Activated CD4-positive, alpha-beta memory T cell treated with anti-CD3 and anti-CD28 coated beads for 36 hours (primary cell): ENCODE results near the gene KIF1B. TPM values are rescaled to one million over a fixed set of nuclear protein-coding genes. Genes with fewer than 3 reads are reported as not detected.
A peak's percentile ranks its signal among the peaks of the same experiment; 100 is the strongest.
"Not testable (repeated sequence)": the region's sequence is repeated elsewhere in the genome, so short reads cannot be mapped to it uniquely, and the experiment has no call there.

Source experiments
- CTCF ChIA-PET: fragments of 350-600 bp; sonication (Branson Sonifier 250); formaldehyde crosslinking; loops from one replicate; lab custom pipeline; 2021; ENCODE audit warnings: antibody characterized with exemption, inconsistent platforms; lab: Charles Lee
- POLR2A ChIA-PET: fragments of 350-600 bp; sonication (Branson Sonifier 250); formaldehyde crosslinking; loops from one replicate; lab custom pipeline; 2021; ENCODE audit warnings: antibody characterized with exemption; lab: Charles Lee
- DNase-seq: peaks from one replicate; pipeline ENCODE4 v3.0.0-alpha.2; 2020
- H3K27ac Mint-ChIP-seq: one replicate; pipeline ENCODE4 v1.8.0; 2021; ENCODE audit warnings: mixed read lengths
- H3K27me3 Mint-ChIP-seq: one replicate; pipeline ENCODE4 v1.8.0; 2021; ENCODE audit warnings: mixed read lengths
- H3K36me3 Mint-ChIP-seq: one replicate; pipeline ENCODE4 v1.8.0; 2021; ENCODE audit warnings: mixed read lengths
- H3K4me1 Mint-ChIP-seq: one replicate; pipeline ENCODE4 v1.8.0; 2021; ENCODE audit warnings: low read depth, mixed read lengths
- H3K4me3 Mint-ChIP-seq: one replicate; pipeline ENCODE4 v1.8.0; 2021; ENCODE audit warnings: mild to moderate bottlenecking, mixed read lengths
- H3K9me3 Mint-ChIP-seq: one replicate; pipeline ENCODE4 v1.8.0; 2021; ENCODE audit warnings: mixed read lengths
- intact Hi-C: fragments of 100-400 bp; cut with micrococcal nuclease; formaldehyde crosslinking; loops from one replicate; pipeline ENCODE4 v1.15.1; 2023
- microRNA-seq: library from miRNA; unstranded; fragments of <30 nt; microRNA quantifications from one replicate; pipeline ENCODE4 v1.2.0, GENCODE V29; 2022; ENCODE audit warnings: borderline number of aligned reads, borderline microRNAs expressed, borderline replicate concordance
- total RNA-seq, 2 experiments: library from RNA; stranded (reverse); gene quantifications; one replicate each; pipeline ENCODE4 v1.2.3, GENCODE V29; 2021

The KIF1B gene
- total RNA-seq, 2 experiments from 2014 or later, result 16.8 to 17.4 TPM

DNA sequence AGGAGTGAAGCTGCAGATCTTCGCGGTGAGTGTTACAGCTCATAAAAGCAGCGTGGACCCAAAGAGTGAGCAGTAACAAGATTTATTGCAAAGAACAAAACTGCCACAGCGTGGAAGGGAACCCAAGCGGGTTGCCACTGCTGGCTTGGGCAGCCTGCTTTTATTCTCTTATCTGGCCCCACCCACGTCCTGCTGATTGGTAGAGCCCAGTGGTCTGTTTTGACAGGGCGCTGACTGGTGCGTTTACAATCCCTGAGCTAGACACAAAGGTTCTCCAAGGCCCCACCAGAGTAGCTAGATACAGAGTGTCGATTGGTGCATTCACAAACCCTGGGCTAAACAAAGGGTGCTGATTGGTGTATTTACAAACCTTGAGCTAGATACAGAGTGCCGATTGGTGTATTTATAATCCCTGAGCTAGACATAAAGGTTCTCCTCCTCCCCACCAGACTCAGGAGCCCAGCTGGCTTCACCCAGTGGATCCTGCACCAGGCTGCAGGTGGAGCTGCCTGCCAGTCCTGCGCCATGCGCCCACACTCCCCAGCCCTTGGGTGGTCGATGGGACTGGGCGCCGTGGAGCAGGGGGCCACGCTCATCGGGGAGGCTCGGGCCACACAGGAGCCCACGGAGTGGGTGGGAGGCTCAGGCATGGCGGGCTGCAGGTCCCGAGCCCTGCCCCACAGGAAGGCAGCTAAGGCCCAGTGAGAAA, 215.6 kb downstream of the KIF1B start:
- intact Hi-C loops, H3K4me1 Mint-ChIP-seq, H3K9me3 Mint-ChIP-seq, H3K36me3 Mint-ChIP-seq, H3K27ac Mint-ChIP-seq, H3K27me3 Mint-ChIP-seq, H3K4me3 Mint-ChIP-seq, DNase-seq, POLR2A ChIA-PET: not testable (repeated sequence)
- CTCF ChIA-PET, result interaction anchor here (0.9 kb wide), 1 partner anchor 9 kb away, joined by 4 read pairs; no protein-coding TSS in a partner anchor

DNA sequence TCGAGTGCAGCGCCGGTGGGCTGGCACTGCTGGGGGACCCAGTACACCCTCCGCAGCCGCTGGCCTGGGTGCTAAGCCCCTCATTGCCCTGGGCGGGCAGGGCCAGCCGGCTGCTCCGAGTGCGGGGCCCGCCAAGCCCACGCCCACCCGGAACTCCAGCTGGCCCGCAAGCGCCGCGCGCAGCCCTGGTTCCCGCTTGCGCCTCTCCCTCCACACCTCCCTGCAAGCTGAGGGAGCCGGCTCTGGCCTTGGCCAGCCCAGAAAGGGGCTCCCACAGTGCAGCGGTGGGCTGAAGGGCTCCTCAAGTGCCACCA, 216.1 kb downstream of the KIF1B start:
- intact Hi-C loops, H3K27ac Mint-ChIP-seq, H3K36me3 Mint-ChIP-seq: not testable (repeated sequence)

DNA sequence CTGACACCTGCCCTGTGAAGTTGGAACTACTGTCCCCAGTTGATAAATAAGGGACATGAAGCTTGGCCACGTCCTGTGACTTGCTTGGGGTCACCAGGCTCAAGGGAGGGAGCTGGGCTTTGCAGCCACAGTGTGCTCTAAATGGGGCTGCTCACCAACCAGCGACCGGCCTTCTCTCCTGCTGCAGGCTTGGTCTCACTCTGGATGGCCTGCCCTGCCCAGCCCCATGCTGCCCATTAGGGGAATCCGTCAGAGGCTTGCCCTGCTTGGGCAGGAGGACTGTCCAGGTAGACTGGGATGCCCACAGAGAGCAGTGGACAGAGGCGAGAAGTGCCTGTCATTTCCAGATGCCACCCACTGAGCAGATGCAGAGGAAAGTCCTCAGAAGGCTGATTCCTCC, 218.6 kb downstream of the KIF1B start:
- Mint-ChIP-seq H3K9me3 (no peaks in the 10 kb centered on the region), H3K4me1 (peaks cover 20% of the 10 kb centered on the region), H3K4me3 (peak overlapping the region; percentile 89), H3K36me3 (no peaks in the 10 kb centered on the region), H3K27ac (no peak overlapping the region), H3K27me3 (no peaks in the 10 kb centered on the region)
- POLR2A ChIA-PET, result no interaction called here
- no peak for DNase-seq
- intact Hi-C loops, result loop anchor here (1.0 to 2.0 kb wide), 5 partner anchors 31 to 554 kb away; partner anchors contain the start of genes LZIC and NMNAT1
- CTCF ChIA-PET, result interaction anchor here (0.6 to 3.4 kb wide), 9 partner anchors 9 to 647 kb away, joined by 3 to 106 read pairs (median 4); partner anchors contain the start of gene KIF1B

More for the DNA sequence above, 216.1 kb downstream of the KIF1B start:
- H3K27me3 Mint-ChIP-seq, H3K9me3 Mint-ChIP-seq, H3K4me3 Mint-ChIP-seq, CTCF ChIA-PET, POLR2A ChIA-PET, DNase-seq: not testable (repeated sequence)
- peaks cover 13% of the 10 kb centered on the region for H3K4me1 Mint-ChIP-seq

DNA sequence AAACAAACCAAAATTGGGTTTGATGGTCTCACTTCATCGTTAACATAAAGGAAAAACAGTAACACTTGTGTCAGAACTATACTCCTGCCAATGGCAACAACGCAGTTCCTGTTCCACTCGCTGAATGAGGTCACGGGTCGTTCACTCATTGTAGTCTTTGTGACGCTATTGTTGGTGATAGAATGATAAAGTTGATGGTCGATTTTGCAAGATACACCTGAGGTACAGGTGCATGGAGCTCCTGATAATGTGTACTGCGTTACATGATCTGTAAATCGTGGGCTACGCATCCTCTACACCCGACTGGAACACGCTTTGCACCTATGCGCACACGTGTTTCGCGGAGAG, 219.5 kb downstream of the KIF1B start:
- Mint-ChIP-seq H3K9me3 (no peaks in the 10 kb centered on the region), H3K27me3 (no peaks in the 10 kb centered on the region), H3K36me3 (no peaks in the 10 kb centered on the region), H3K4me3 (peak overlapping the region; percentile 89), H3K4me1 (peaks cover 20% of the 10 kb centered on the region), H3K27ac (peak overlapping the region; percentile 87)
- intact Hi-C loops, result loop anchor here (1.0 to 2.0 kb wide), 6 partner anchors 42 to 555 kb away; partner anchors contain the start of genes DFFA, LZIC, NMNAT1 and UBE4B
- peak; percentile 70 for DNase-seq
- POLR2A ChIA-PET, result interaction anchor here (0.5 to 1.6 kb wide), 7 partner anchors 31 to 220 kb away, joined by 3 to 6 read pairs (median 3); partner anchors contain the start of genes KIF1B and PGD
- CTCF ChIA-PET, result interaction anchor here (0.8 to 3.4 kb wide), 16 partner anchors 9 to 648 kb away, joined by 3 to 106 read pairs (median 4); partner anchors contain the start of genes KIF1B, LZIC, NMNAT1 and PGD

DNA sequence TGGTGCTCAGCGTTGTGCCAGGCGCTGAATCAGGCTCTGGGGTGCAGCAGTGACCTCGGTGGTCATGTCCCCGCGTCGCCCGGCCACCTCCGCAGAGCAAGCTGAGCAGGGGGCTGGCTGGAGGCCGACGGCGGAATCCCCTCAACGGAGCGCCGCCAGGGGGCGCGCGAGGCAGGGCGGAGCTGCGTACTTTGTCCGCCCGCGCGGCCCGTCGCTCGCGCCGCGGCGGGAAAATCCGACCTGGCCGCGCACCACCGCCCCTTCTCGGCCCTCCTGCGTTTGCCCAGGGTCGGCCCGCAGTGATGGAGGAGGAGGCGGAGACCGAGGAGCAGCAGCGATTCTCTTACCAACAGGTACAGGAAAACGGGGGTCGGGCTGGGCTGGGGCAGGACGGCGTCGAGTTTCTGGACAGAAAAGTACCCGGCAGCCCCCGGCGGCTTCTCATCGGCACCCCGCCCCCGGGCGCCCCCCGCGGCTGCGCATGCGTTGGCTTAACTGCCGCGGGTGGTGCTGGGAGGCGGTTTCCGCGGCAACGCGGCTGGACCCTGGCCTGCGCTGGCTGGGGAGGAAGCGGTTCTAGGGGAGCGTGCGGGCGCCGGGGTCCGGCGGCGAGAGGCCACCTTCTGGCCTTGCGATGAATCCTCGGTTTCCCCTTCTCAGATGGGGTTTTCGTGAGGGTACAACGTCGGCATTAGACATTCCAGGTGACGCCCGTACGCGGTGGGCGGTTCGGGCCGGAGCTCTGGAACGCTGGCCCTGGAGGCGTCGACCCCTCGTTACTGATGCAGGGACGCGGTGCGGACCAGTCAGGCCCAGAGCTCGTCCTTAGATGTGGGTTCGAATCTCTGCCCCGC, 220.1 kb downstream of the KIF1B start, which contains the start of gene CENPS:
TSS of gene CENPS (plus strand) at position 218 of the 854 bp plus-strand sequence. CDS start at position 303, 85 bp downstream.
- Mint-ChIP-seq H3K4me3 (peak within 1 kb of the TSS; percentile 89), H3K27me3 (no peaks in the 10 kb centered on the region), H3K36me3 (no peaks in the 10 kb centered on the region), H3K4me1 (peaks cover 20% of the 10 kb centered on the region), H3K9me3 (no peaks in the 10 kb centered on the region), H3K27ac (peak within 1 kb of the TSS; percentile 87)
- intact Hi-C loops, result loop anchor here (1.0 to 2.0 kb wide), 3 partner anchors 42 to 398 kb away; partner anchors contain the start of genes DFFA and UBE4B
- peak; percentile 87 for DNase-seq
- CTCF ChIA-PET, result interaction anchor here (0.5 to 3.4 kb wide), 23 partner anchors 10 to 1153 kb away, joined by 3 to 106 read pairs (median 3); partner anchors contain the start of genes KIF1B, LZIC, NMNAT1 and PGD
- POLR2A ChIA-PET, result interaction anchor here (0.5 to 1.6 kb wide), 9 partner anchors 30 to 221 kb away, joined by 3 to 6 read pairs (median 3); partner anchors contain the start of genes KIF1B and PGD

Small RNA genes within 50 kb of the gene (microRNA-seq; reads per million reads assigned to microRNA genes)
- gene MIR1273D, result not detected

Other genes starting within 250 kb of the KIF1B start
- not detected for gene RBP7, start 213.3 kb upstream of the KIF1B start, total RNA-seq
- 10 to 100 TPM; 24.3 to 25.3 TPM for gene UBE4B, start 177.6 kb upstream of the KIF1B start, total RNA-seq
- 10 to 100 TPM; 94.6 to 96.7 TPM for gene PGD, start 188.5 kb downstream of the KIF1B start, total RNA-seq
- 10 to 100 TPM; 20.0 to 22.7 TPM for gene CENPS, start 219.9 kb downstream of the KIF1B start, total RNA-seq
- under 1 TPM in 1 of 2 experiments, not detected in 1; 0.36 TPM for gene CORT, start 239.5 kb downstream of the KIF1B start, total RNA-seq